IgD-negative memory B cell (primary cell): Measurements from ENCODE around the gene DLGAP1. TPM values are rescaled to one million over a fixed set of nuclear protein-coding genes. Genes with fewer than 3 reads are reported as not detected.

Experiments
- H3K27ac Mint-ChIP-seq, 3 donors: one replicate each; pipeline ENCODE4 v1.8.0; 2020 to 2022; ENCODE audit warnings: mild to moderate bottlenecking in 3 of 3, mixed read lengths in 3 of 3, moderate library complexity in 1 of 3
- H3K27me3 Mint-ChIP-seq: one replicate; pipeline ENCODE4 v1.8.0; 2021; ENCODE audit warnings: mixed read lengths
- H3K36me3 Mint-ChIP-seq: one replicate; pipeline ENCODE4 v1.8.0; 2020; ENCODE audit warnings: mild to moderate bottlenecking, mixed read lengths
- H3K4me1 Mint-ChIP-seq, 3 donors: one replicate each; pipeline ENCODE4 v1.8.0; 2020 to 2022; ENCODE audit warnings: mixed read lengths in 3 of 3, mild to moderate bottlenecking in 1 of 3
- H3K4me3 Mint-ChIP-seq, 4 donors: one replicate each; pipeline ENCODE4 v1.8.0; 2020 to 2022; ENCODE audit warnings: mild to moderate bottlenecking in 4 of 4, mixed read lengths in 4 of 4, moderate library complexity in 3 of 4
- H3K9me3 Mint-ChIP-seq, 3 donors: one replicate each; pipeline ENCODE4 v1.8.0; 2020 to 2021; ENCODE audit warnings: mixed read lengths in 3 of 3, mild to moderate bottlenecking in 1 of 3
- polyA plus RNA-seq: library from polyadenylated mRNA; unstranded; fragments of 300-500 nt; fragmentation: Illumina TruSeq; gene quantifications from one replicate; pipeline ENCODE4 v1.2.3, GENCODE V29; 2021

Gene DLGAP1
- polyA plus RNA-seq, 1 donor from 2014 or later, result not detected

GRCh38 chr18:4251873-4252272 is 203.2 kb downstream of the DLGAP1 start:
- H3K4me1 Mint-ChIP-seq, result peaks cover 0 to 1% (median 0%) of the 10 kb centered on the region in 3 donors
- no peaks in the 10 kb centered on the region for H3K36me3 Mint-ChIP-seq
- peaks cover 0 to 8% (median 4%) of the 10 kb centered on the region in 3 donors for H3K9me3 Mint-ChIP-seq
- no peak overlapping the region for H3K27ac Mint-ChIP-seq
- no peaks in the 10 kb centered on the region for H3K27me3 Mint-ChIP-seq
- H3K4me3 Mint-ChIP-seq, result no peak overlapping the region

DNA sequence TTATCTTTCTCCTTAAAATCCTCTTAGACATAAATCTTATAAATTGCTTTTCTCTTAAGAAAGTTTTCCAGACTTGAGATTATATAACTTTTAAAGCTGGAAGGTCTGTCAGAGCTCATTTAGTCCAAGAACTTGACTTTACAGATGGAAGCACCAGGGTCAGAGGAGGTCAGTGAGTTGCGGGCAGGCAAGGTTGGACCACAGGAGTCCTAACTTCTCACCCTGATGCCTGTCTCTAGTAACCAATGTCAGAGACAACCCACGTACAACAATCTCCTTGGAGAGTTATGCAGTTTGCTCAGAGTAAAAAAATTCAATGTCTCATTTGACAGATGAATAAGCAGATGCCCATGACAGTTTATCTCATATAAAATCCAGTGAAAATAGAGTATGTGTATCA is 203.9 kb downstream of the DLGAP1 start:
- Mint-ChIP-seq H3K27ac (no peak overlapping the region), H3K9me3 (peaks cover 0 to 12% (median 4%) of the 10 kb centered on the region in 3 donors), H3K27me3 (no peaks in the 10 kb centered on the region), H3K36me3 (no peaks in the 10 kb centered on the region), H3K4me1 (peaks cover 0 to 1% (median 0%) of the 10 kb centered on the region in 3 donors), H3K4me3 (no peak overlapping the region)

- peaks cover 0 to 12% (median 4%) of the 10 kb centered on the region in 3 donors for H3K9me3 Mint-ChIP-seq
- peaks cover 0 to 1% (median 0%) of the 10 kb centered on the region in 3 donors for H3K4me1 Mint-ChIP-seq
- H3K36me3 Mint-ChIP-seq, result no peaks in the 10 kb centered on the region
- H3K27ac Mint-ChIP-seq, result no peak overlapping the region
- H3K27me3 Mint-ChIP-seq, result no peaks in the 10 kb centered on the region
- H3K4me3 Mint-ChIP-seq, result no peak overlapping the region
These were observed 205.0 kb downstream of the DLGAP1 start for GRCh38 chr18:4250141-4250540.

GRCh38 chr18:4248686-4249085 is 206.4 kb downstream of the DLGAP1 start:
- peaks cover 0 to 1% (median 0%) of the 10 kb centered on the region in 3 donors for H3K4me1 Mint-ChIP-seq
- H3K4me3 Mint-ChIP-seq, result no peak overlapping the region
- no peak overlapping the region for H3K27ac Mint-ChIP-seq
- no peaks in the 10 kb centered on the region for H3K36me3 Mint-ChIP-seq
- peaks cover 0 to 17% (median 4%) of the 10 kb centered on the region in 3 donors for H3K9me3 Mint-ChIP-seq
- H3K27me3 Mint-ChIP-seq, result no peaks in the 10 kb centered on the region

DNA sequence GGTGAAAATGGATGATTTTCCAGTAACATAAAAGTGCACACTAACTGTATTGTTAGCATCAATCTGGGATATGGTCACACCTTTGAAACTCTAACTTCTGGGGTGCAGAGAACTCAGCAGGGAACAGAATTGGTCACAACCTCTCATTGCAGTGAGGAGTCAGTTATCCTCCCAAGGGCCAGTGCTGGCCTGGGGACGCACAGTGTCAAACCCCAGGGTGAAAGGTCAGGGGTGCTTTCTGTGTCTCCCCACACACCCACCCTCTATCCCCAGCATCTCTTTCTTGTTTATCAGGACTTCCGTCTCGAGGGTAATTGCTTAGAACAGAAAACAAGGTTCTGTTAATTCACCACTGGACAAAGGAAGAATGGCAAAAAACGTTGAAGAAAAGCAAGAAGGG is 208.7 kb downstream of the DLGAP1 start:
- Mint-ChIP-seq H3K27ac (no peak overlapping the region), H3K4me1 (peaks cover 0 to 1% (median 0%) of the 10 kb centered on the region in 3 donors), H3K9me3 (peaks cover 0 to 17% (median 2%) of the 10 kb centered on the region in 3 donors), H3K27me3 (no peaks in the 10 kb centered on the region), H3K4me3 (no peak overlapping the region), H3K36me3 (no peaks in the 10 kb centered on the region)

DNA sequence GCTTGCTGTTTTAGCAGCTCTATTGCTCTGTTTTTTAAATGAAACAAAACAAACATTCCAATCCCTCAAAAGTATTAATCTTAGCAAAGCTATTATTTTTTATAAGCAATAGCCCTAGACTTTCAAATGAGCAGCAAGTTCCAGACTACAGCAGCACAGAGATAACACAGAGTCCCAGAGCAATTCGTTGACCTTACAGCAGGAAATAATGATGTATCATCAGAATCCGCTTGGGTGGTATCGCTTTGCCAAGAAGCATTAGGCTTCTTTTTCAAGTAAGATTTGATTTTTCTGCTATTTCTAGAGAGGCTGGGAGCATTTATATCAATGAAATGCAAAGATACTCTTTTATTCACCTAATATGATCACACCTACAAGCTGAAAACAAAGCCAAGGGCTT is 209.7 kb downstream of the DLGAP1 start:
- H3K36me3 Mint-ChIP-seq, result no peaks in the 10 kb centered on the region
- H3K27ac Mint-ChIP-seq, result no peak overlapping the region
- peaks cover 2 to 17% (median 2%) of the 10 kb centered on the region in 3 donors for H3K9me3 Mint-ChIP-seq
- H3K4me1 Mint-ChIP-seq, result peaks cover 0 to 1% (median 0%) of the 10 kb centered on the region in 3 donors
- no peak overlapping the region for H3K4me3 Mint-ChIP-seq
- no peaks in the 10 kb centered on the region for H3K27me3 Mint-ChIP-seq

DNA sequence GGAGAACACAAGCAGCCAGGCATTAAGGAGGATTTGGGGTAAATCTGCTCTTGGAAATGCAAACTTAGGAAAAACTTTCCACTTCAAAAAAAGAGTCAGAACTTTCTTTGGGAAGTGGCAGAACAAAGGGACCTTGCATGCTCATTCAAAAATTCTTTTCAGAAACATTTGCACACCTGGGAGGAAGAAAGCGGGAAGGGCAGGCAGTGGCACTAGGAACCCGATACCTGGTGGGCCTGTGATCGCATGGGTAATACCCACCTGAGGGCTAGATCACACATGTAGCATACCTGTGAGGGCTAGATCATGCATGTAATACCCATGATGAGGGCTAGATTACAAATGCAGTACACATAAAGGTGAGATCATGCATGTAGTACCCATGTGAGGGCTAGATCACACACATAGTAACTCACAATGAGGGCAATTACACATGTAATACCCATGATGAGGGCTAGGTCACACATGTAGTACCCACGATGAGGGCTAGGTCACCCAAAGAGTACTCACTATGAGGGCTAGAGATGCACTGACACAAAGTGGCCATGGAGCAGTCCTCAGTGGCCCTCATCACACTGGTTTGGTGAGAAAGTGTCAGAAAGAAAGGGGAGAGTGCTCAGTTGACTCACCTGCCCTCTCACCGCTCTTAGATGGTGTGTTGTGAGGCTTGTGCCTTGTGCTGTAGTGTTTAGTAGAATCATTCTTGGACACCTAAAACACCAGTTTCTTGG is 212.5 kb downstream of the DLGAP1 start:
- Mint-ChIP-seq H3K36me3 (no peaks in the 10 kb centered on the region), H3K4me1 (no peaks in the 10 kb centered on the region), H3K27me3 (no peaks in the 10 kb centered on the region), H3K4me3 (no peak overlapping the region), H3K9me3 (peaks cover 2 to 10% (median 5%) of the 10 kb centered on the region in 3 donors), H3K27ac (no peak overlapping the region)

- no peaks in the 10 kb centered on the region for H3K36me3 Mint-ChIP-seq
- H3K4me1 Mint-ChIP-seq, result no peaks in the 10 kb centered on the region
- H3K9me3 Mint-ChIP-seq, result peaks cover 2 to 5% (median 4%) of the 10 kb centered on the region in 3 donors
- no peak overlapping the region for H3K4me3 Mint-ChIP-seq
- H3K27me3 Mint-ChIP-seq, result no peaks in the 10 kb centered on the region
- no peak overlapping the region for H3K27ac Mint-ChIP-seq
These were observed 214.0 kb downstream of the DLGAP1 start for GRCh38 chr18:4241090-4241617.

DNA sequence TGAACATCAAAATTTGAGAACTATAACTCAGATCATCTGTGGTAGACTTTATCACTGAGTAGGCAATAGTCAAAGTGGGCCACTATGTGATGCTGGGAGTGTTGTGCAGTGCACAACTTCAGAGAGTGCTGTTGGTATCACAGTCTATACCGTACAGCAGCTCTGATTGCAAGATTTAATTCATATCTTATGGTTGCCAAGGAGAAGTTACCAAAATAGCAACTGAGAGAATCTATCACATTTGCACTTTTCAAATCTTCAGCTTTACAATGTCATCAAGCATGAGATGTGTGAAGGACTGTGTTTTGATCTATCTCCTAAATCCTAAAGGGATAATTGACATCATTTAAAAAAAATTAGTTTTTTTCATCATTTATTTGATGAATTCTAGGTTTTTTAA is 216.1 kb downstream of the DLGAP1 start:
- Mint-ChIP-seq H3K4me1 (no peaks in the 10 kb centered on the region), H3K9me3 (peaks cover 0 to 4% (median 2%) of the 10 kb centered on the region in 3 donors), H3K27ac (no peak overlapping the region), H3K27me3 (no peaks in the 10 kb centered on the region), H3K4me3 (no peak overlapping the region), H3K36me3 (no peaks in the 10 kb centered on the region)

DNA sequence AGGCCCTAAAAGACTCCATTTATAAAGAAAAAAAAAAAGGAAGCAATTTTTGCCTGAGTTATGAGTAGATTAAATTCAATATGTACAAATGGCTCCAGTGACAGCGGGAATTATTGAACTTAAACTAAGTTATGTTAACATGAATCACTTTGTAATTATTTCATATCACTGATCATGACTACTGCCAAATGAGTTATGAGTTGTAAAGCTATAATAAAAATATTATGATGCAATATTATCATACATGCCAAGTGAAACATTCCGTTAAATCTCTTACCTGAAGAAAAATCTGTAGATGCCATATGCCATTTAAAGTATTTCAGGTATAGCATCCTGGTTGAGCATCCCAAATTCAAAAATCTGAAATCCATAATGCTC is 217.5 kb downstream of the DLGAP1 start:
- H3K9me3 Mint-ChIP-seq, result peaks cover 0 to 4% (median 2%) of the 10 kb centered on the region in 3 donors
- H3K27ac Mint-ChIP-seq, result no peak overlapping the region
- no peaks in the 10 kb centered on the region for H3K4me1 Mint-ChIP-seq
- no peak overlapping the region for H3K4me3 Mint-ChIP-seq
- H3K36me3 Mint-ChIP-seq, result no peaks in the 10 kb centered on the region
- no peaks in the 10 kb centered on the region for H3K27me3 Mint-ChIP-seq

DNA sequence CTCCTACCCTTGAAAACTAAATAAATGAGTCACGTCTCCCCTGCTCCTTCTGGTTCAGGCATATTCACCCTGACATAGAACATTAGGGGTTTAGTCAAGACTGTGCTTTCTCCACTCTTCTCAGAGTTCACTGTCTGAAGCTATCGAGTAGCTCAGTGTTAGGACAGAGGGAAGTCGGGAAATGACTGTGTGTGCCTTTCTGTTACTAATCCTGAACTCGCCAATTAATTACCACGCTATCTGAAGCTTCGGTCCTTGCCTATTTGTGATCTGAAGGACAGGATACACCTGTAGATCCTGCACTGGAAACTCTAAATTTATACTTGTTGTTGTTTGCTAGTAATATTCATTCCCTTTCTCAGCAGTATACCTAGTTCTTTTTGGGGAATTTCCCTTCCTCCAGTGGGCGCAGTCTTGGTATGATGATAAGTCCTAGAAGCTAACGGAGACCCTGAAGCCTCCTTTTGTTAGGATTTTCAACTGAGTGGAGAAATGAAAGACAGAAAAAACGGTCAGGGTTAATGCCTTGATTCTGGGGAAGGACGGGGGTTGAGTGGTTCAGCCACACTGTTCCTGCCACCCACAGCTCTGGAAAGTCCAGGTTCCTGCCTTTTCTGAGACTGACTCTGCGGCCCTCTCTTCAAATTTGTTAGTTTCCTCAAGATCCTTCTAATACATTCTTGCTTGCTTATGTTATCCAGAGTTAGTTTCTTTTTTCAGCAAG is 218.0 kb downstream of the DLGAP1 start:
- Mint-ChIP-seq H3K27me3 (no peaks in the 10 kb centered on the region), H3K4me3 (no peak overlapping the region), H3K9me3 (peaks cover 0 to 4% (median 2%) of the 10 kb centered on the region in 3 donors), H3K27ac (no peak overlapping the region), H3K4me1 (no peaks in the 10 kb centered on the region), H3K36me3 (no peaks in the 10 kb centered on the region)

GRCh38 chr18:4233468-4233867 is 221.6 kb downstream of the DLGAP1 start:
- Mint-ChIP-seq H3K27me3 (no peaks in the 10 kb centered on the region), H3K9me3 (peaks cover 1 to 4% (median 3%) of the 10 kb centered on the region in 3 donors), H3K4me1 (no peaks in the 10 kb centered on the region), H3K36me3 (no peaks in the 10 kb centered on the region), H3K4me3 (no peak overlapping the region), H3K27ac (no peak overlapping the region)

DNA sequence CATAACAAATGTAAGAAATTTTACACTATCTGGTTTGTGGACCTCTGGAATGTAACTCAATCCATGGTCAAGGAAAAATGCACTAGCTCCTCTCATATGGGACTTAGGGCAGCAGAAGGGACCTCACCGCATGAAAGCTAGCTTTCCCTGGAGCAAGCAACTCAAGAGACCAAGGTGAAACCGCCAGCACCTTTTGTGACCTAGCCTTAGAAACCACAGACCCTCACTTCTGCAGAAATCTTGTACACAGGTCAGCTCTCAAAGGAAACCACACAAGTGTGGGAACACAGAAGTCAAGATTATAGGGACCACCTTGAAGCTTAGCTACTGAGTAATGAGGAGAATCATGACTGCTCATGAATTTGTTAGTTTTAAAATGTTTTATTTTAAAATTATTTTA is 222.5 kb downstream of the DLGAP1 start:
- Mint-ChIP-seq H3K36me3 (no peaks in the 10 kb centered on the region), H3K4me1 (no peaks in the 10 kb centered on the region)

GRCh38 chr18:4231260-4231659 is 223.8 kb downstream of the DLGAP1 start:
- Mint-ChIP-seq H3K9me3 (peaks cover 4 to 9% (median 7%) of the 10 kb centered on the region in 3 donors), H3K4me3 (no peak overlapping the region), H3K27ac (no peak overlapping the region), H3K36me3 (no peaks in the 10 kb centered on the region), H3K27me3 (no peaks in the 10 kb centered on the region), H3K4me1 (no peaks in the 10 kb centered on the region)

More for the DNA sequence above, 222.5 kb downstream of the DLGAP1 start:
- no peak overlapping the region for H3K27ac Mint-ChIP-seq
- peaks cover 4 to 9% (median 7%) of the 10 kb centered on the region in 3 donors for H3K9me3 Mint-ChIP-seq
- H3K4me3 Mint-ChIP-seq, result no peak overlapping the region
- H3K27me3 Mint-ChIP-seq, result no peaks in the 10 kb centered on the region

GRCh38 chr18:4230450-4231168 is 224.5 kb downstream of the DLGAP1 start:
- no peaks in the 10 kb centered on the region for H3K27me3 Mint-ChIP-seq
- H3K27ac Mint-ChIP-seq, result no peak overlapping the region
- peaks cover 4 to 9% (median 7%) of the 10 kb centered on the region in 3 donors for H3K9me3 Mint-ChIP-seq
- H3K36me3 Mint-ChIP-seq, result no peaks in the 10 kb centered on the region
- no peak overlapping the region for H3K4me3 Mint-ChIP-seq
- no peaks in the 10 kb centered on the region for H3K4me1 Mint-ChIP-seq
